CD1c-positive myeloid dendritic cell (primary cell): ENCODE measurements around the gene CNNM2.
"Not testable (repeated sequence)": the region's sequence is repeated elsewhere in the genome, so short reads cannot be mapped to it uniquely, and the experiment has no call there.

Source experiments
- DNase-seq: peaks from one replicate; pipeline ENCODE4 v3.0.0-alpha.2; 2016; ENCODE audit errors: extremely low spot score

CNNM2 gene

DNA sequence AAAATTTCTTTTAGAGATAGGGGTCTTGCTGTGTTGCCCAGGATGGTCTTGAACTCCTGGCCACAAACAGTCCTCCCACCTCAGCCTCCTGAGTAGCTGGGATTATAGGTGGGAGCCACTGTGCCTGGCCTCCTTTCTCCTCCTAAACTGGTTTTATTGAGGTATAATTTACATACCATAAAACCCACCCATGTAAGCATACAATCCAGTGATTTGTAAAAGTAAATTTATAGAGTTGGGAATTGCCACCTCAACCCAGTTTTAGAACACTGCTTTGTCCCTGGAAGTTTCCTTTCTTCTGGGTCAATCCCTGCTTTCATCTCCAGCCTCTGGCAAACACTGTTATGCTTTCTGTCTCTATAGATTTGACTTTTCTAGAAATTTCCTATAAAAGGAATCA is 49.0 kb downstream of the CNNM2 start:
- DNase-seq = no peak

DNA sequence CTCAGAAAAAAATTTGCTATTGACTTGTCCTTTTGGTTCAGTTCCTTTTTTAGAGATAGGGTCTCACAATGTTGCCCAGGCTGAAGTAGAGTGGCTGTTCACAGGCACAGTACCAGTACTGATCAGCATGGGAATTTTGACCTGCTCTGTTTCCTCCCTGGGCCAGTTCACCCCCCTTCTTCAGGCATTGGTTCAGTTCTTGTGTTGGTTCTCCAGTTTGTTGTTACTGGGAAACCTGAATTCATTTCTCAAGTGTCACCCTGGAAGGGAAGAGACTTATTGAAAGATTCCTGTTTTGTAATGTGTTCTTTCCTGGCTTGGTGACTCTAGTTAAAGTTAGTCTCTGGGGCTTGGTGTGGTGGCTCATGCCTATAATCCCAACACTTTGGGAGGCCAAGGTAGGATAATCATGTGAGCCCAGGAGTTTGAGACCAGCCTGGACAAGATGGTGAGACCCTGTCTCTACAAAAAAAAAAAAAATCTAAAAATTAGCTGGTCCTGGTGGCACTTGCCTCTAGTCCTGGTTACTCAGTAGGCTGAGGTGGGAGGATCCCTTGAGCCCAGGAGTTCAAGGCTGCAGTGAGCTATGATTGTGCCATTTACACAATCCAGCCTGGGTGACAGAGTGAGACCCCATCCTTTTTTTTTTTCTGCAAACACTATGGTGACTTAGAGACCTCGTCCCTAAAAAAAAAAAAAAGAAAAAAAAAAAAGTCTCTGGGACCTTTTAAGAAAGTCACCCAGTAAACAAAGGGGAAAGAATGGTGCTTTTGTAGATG is 52.7 kb downstream of the CNNM2 start:
- DNase-seq = no peak

DNA sequence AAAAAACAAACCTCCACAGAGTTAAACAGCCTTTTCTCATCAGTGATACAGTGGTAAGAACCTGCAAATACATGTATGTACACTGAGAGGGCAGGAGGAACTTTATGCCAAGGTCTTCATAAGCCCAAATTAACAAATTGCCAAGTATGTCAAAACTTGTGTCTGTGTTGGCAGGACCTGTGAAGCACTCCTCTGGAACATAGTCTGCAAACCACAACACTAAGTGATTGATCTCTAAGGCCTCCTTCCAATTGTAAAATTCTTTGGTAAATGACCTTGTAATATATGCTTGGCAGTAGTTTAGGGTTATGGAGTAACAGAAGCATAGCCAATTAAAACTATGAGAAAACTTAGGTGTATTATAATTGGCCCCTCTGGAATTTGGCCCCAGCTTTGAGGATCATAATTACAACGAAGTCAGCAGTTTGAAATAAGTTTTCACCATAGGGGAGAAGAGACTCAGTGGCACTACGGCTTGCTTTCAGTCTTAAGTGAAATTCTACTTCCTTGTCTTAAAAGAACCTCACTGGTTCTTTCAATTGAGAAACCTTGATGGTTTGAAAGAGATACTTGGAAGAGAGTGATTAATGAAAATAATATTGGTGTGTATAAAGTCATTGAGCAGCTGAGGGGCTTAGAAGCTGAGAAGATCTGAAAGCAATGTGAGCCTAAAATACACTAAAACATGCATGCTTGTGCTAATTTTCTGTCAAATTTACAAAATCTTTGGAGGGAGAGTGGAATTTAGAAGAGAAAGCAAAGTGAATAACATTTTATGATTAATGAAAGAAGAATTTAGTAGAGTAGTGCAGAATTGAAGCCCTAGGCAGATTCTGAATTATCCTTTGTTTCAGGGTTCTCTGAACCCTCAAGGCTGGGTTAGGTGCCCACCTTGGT is 57.6 kb downstream of the CNNM2 start:
- DNase-seq = no peak

DNA sequence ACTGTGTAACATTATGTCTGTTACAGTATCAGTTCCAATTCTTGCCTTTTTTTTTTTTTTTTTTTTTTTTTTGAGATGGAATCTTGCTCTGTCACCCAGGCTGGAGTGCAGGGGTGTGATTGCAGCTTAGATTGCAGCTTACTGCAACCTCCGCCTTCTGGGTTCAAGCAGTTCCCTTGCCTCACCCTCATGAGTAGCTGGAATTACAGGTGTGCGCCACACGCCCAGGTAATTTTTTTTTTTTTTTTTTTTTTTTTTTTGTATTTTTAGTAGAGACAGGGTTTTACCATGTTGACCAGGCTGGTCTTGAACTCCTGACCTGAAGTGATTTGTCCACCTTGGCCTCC is 58.3 kb downstream of the CNNM2 start:
- not testable (repeated sequence) for DNase-seq

DNA sequence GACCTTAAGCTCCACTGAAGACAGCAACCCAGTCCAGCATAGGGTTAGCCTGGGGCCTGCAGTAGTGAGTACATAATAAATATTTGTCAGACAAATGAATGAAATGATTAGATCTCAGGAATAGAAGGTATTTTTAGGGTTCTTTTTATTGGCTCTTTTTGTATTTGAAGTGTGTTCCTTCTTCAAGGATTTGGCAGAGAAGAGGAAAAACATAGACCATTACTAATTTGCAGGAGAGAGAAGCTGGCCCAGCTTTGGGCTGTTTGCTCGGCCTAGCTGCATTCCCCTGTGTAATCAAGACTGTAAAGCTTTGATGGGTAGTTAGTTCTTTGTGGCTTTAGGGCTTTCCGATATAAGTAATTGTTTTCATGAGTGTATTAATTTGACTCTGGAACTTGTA is 64.2 kb downstream of the CNNM2 start:
- DNase-seq = no peak

- DNase-seq = no peak
Measured at GRCh38 chr10:102984086-102984485, 66.0 kb downstream of the CNNM2 start.

DNA sequence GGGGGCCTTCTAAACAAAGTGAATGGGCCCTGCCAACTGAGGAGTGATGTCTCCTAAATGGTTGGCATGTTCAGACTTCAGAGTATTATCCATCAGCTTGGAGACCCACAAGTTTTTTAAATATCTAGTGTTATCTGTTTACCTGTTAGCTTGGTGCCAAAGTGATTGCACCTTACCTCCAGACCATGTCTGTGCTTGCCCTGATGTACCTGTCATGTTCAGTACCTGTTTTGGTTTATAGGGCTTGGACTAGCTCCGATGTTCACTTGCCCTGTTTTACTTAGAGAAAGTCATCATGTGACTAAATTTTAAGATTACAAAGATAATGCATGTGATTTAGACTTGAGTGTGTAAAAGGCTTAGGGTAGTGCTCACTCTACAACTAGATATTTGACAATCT is 67.7 kb downstream of the CNNM2 start:
- DNase-seq = no peak

GRCh38 chr10:102988404-102989314 is 70.6 kb downstream of the CNNM2 start:
- DNase-seq = no peak

GRCh38 chr10:102994531-102995295 is 76.6 kb downstream of the CNNM2 start:
- DNase-seq = no peak

DNA sequence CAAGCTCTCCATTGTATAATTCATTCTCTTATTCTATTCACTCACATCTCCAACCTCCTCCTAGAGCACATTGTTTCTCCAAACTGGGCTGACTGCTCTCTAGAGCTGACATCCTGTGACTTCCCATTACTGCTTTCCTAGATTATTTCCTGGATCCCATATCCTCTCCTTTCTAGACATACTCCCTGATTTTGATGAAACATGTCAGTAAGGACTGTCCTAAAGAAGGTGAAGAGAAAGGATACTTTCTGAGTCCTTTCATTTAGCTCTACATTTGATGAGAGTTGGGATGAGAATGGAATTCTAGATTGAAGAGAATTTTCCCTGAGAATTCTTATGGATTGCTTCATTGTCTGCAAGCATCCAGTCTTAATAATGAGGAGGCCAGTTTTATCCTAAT is 78.8 kb downstream of the CNNM2 start:
- DNase-seq = no peak

GRCh38 chr10:102997998-102998397 is 79.9 kb downstream of the CNNM2 start:
- no peak for DNase-seq

GRCh38 chr10:102998399-102998907 is 80.4 kb downstream of the CNNM2 start:
- no peak for DNase-seq

- DNase-seq = not testable (repeated sequence)
Measured at GRCh38 chr10:103000050-103000449, 82.0 kb downstream of the CNNM2 start.

DNA sequence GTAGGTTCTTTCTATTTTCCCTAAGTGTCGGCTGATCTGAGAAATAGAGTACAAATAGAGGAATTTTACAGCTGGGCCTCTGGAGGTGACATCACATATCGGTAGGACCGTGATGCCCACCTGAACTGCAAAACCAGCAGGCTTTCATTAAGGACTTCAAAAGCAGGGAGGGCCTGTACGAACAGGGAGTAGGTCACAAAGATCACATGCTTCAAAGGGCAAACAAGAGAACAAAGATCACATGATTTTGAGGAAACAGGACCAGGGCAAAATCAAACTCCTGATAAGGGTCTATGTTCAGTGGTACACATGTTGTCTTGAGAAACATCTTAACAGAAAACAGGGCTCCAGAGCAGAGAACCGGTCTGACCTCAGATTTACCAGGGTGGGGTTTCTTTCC is 88.9 kb downstream of the CNNM2 start:
- no peak for DNase-seq

DNA sequence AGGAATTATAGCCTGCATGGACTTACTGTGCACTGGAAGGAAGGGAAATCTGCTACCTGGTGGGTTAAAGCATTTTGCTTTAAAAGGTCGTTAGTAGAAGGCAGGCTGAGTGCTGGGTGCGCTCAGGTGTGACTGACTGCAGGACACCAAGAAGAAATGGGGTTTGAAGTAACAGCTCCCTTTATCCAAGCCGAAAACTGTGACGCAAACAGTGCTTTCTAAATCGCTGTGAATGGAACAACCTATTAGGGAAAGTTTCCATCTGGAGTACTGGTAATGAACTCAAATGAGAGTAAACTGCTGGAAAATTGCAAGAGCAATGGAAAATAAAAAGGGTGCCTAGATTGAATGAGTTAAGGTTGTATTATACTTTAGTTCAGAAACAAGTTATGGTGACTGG is 95.3 kb downstream of the CNNM2 start:
- DNase-seq = no peak

DNA sequence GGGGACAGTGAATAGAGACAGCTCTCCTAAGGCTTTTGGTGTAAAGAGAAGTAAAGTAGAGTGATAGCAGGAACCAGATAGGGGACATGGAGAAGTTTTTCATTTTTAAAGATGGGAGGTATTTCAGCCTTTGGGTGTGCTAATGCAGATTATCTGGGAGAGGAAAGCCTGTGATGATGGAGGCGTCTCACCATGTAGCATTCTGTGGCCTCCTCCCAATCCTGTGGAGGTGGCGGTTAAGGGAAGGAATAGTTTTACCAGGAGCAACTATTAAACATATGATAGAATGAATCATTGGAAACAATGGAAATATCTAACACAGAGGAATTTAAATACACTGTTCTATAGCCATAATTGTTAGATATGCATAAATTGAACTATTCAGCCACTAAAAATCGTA is 101.3 kb downstream of the CNNM2 start:
- no peak for DNase-seq

DNA sequence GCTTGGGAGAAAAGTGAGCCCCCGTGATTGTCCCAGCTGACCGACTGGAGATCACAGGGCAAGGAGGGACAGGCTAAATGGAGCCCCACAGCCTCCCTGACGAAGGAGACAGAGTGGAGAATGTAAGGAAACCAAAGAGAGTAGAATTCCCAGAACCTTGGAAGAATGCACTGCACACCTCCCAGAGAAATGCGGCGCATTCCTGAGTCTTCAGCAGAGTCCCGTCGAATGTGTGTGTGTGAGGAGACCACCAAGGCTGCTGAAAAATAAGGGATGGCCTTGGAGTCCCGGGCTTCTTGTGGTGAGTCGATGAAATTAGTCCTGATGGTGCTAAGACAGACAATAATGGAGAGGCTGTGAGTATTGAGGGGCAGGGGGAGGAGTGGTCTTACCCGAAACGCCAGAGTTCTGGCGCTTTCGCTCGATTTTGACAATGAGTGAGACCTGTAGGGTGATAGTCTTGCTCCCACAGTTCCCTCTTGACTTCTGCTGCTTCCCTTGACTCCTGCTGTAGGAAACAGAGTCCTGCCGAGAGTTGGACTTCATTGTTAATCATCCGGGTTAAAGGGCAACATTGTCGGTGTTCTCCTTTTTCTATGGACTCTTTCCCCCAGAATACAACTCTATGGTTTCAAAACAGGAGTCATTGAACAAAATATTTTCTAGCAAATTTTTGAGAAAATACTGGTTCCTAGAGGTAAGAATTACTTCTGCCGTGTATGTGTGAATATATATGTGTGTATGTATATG is 103.2 kb downstream of the CNNM2 start:
- DNase-seq = no peak

- DNase-seq = no peak
Measured at GRCh38 chr10:103021900-103022293, 103.8 kb downstream of the CNNM2 start.

DNA sequence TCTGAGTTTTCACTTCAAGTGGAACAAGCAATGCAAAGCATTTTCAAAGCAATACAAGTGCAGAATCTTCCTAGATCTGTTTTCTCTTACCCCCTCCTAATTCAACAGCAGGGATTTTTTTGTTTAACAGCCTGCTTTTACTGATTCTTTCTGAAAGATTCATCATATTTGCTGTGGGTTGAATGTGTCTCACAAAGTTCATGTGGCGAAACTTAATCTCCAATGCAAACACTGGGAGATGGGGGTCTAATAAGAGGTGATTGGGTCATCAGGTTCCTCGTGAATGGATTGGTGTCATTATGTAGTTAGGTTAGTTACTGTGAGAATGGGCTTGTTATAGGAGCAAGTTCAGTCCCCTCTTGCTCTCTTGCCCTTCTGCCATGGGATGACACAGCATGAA is 107.6 kb downstream of the CNNM2 start:
- DNase-seq = no peak

DNA sequence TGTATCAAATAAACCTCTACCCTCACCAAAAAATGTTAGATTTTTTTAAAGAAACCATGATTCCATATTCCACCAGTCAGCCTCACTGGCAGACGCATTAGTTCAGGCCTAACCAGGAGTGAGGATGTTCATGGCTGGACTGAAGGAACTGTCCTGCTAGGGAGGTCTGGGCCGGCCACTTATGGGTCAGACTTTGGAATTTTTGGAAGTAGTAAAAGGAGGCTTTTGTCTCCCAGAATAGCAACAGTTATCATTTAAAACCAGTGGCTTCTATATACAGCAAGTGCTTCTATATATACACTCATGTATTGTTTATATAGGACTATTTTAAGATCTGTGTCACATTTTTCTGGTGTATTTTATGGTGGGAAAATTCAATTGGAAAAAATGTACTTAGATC is 120.5 kb downstream of the CNNM2 start:
- no peak for DNase-seq
